Middle frontal gyrus (tissue), 1 donor: ENCODE results near the gene ENPP3.

Source experiments
- DNase-seq: peaks from one replicate; pipeline ENCODE4 v3.0.0-alpha.2; 2015; ENCODE audit warnings: low spot score; ENCODE audit errors: extremely low spot score

Gene ENPP3

GRCh38 chr6:131642987-131643611 lies 6.0 kb downstream of the ENPP3 start:
- DNase-seq = no peak

- no peak for DNase-seq
Observed at GRCh38 chr6:131643855-131644460, 6.9 kb downstream of the ENPP3 start.

- no peak for DNase-seq
Observed at GRCh38 chr6:131644921-131645320, 7.8 kb downstream of the ENPP3 start.

- DNase-seq = no peak
Observed at GRCh38 chr6:131645846-131646245, 8.7 kb downstream of the ENPP3 start.

GRCh38 chr6:131646249-131646670 lies 9.2 kb downstream of the ENPP3 start:
- DNase-seq = no peak

- DNase-seq = no peak
Observed at GRCh38 chr6:131651782-131652181, 14.7 kb downstream of the ENPP3 start.

- no peak for DNase-seq
Observed at GRCh38 chr6:131652472-131652871, 15.4 kb downstream of the ENPP3 start.

GRCh38 chr6:131654326-131654725 lies 17.2 kb downstream of the ENPP3 start:
- DNase-seq = no peak

- DNase-seq = no peak
Observed at GRCh38 chr6:131655387-131655786, 18.3 kb downstream of the ENPP3 start.

- DNase-seq = no peak
Observed at GRCh38 chr6:131655951-131656350, 18.8 kb downstream of the ENPP3 start.

- no peak for DNase-seq
Observed at GRCh38 chr6:131656667-131657066, 19.6 kb downstream of the ENPP3 start.

- no peak for DNase-seq
Observed at GRCh38 chr6:131657222-131657621, 20.1 kb downstream of the ENPP3 start.

GRCh38 chr6:131657630-131658111 lies 20.6 kb downstream of the ENPP3 start:
- DNase-seq = no peak

GRCh38 chr6:131658287-131658686 lies 21.2 kb downstream of the ENPP3 start:
- DNase-seq = no peak

GRCh38 chr6:131660195-131660594 lies 23.1 kb downstream of the ENPP3 start:
- no peak for DNase-seq

- no peak for DNase-seq
Observed at GRCh38 chr6:131663578-131664165, 26.6 kb downstream of the ENPP3 start.

- DNase-seq = no peak
Observed at GRCh38 chr6:131669891-131670290, 32.8 kb downstream of the ENPP3 start.

GRCh38 chr6:131673184-131673583 lies 36.1 kb downstream of the ENPP3 start:
- DNase-seq = no peak

GRCh38 chr6:131678442-131678841 lies 41.3 kb downstream of the ENPP3 start:
- no peak for DNase-seq

GRCh38 chr6:131680868-131681267 lies 43.8 kb downstream of the ENPP3 start:
- no peak for DNase-seq

- DNase-seq = no peak
Observed at GRCh38 chr6:131681585-131681984, 44.5 kb downstream of the ENPP3 start.

GRCh38 chr6:131682442-131682841 lies 45.3 kb downstream of the ENPP3 start:
- DNase-seq = no peak

- no peak for DNase-seq
Observed at GRCh38 chr6:131683479-131683878, 46.4 kb downstream of the ENPP3 start.
